Endothelial cell of umbilical vein (primary cell): ENCODE measurements around the gene ILF2. TPM values are rescaled to one million over a fixed set of nuclear protein-coding genes. Genes with fewer than 3 reads are reported as not detected.

Experiments
- BruUV-seq: library from RNA; stranded (reverse); fragments of 400-500 nt; replicated peaks from 2 replicates; lab custom pipeline; 2021; lab: Mats Ljungman, UMichigan
- CTCF ChIA-PET: fragments of 300-600, 350-600 bp; sonication (Branson Sonifier 250); formaldehyde crosslinking; loops from one replicate; lab custom pipeline; 2021; ENCODE audit warnings: antibody characterized with exemption, inconsistent platforms; lab: Charles Lee
- POLR2A ChIA-PET: fragments of 300-600, 350-600 bp; sonication (Branson Sonifier 250); formaldehyde crosslinking; loops from one replicate; lab custom pipeline; 2021; ENCODE audit warnings: antibody characterized with exemption, inconsistent platforms; lab: Charles Lee
- DNase-seq: peaks from one replicate; pipeline ENCODE4 v3.0.0-alpha.2; 2011; ENCODE audit warnings: low read depth, low spot score
- FAIRE-seq: peaks from 2 replicates; lab custom pipeline; 2011; peaks lifted over from hg19 to GRCh38; lab: Jason Lieb, UNC
- H2AFZ ChIP-seq: 2 replicates; pipeline ENCODE4 v1.6.0; 2012; ENCODE audit warnings: low read depth, low read length, control low read depth, inconsistent platforms
- H3K27ac ChIP-seq: 2 replicates; pipeline ENCODE4 v1.5.1; 2011; ENCODE audit warnings: low read depth, mild to moderate bottlenecking, control low read depth, low read length, moderate library complexity; ENCODE audit not compliant: insufficient read depth
- H3K27me3 ChIP-seq, 2 experiments: 2 replicates each; pipeline versions ENCODE4 v1.6.0 to v1.6.1; 2011; ENCODE audit warnings: low read length in 2 of 2, mixed read lengths in 1 of 2; ENCODE audit not compliant: control insufficient read depth in 2 of 2, insufficient read depth in 2 of 2
- H3K36me3 ChIP-seq, 2 experiments: 2 replicates in 1 of 2; 3 replicates in 1 of 2; pipeline ENCODE4 v1.5.1; 2011; ENCODE audit warnings: low read length in 2 of 2, mild to moderate bottlenecking in 1 of 2, moderate library complexity in 1 of 2; ENCODE audit not compliant: control insufficient read depth in 2 of 2, insufficient read depth in 2 of 2; ENCODE audit errors: extremely low read depth in 1 of 2
- H3K4me1 ChIP-seq: 3 replicates; pipeline ENCODE4 v1.5.1; 2011; ENCODE audit warnings: mild to moderate bottlenecking, low read length; ENCODE audit not compliant: control insufficient read depth, insufficient read depth; ENCODE audit errors: extremely low read depth
- H3K4me2 ChIP-seq: 2 replicates; pipeline ENCODE4 v1.6.1; 2011; ENCODE audit warnings: low read length, control low read depth, mixed read lengths; ENCODE audit not compliant: insufficient read depth
- H3K4me3 ChIP-seq, 3 experiments: fragments of 200-600 bp in 1 of 3; sonication (generic), shearing (Covaris generic) in 1 of 3; replicated peaks in 1 of 3; 2 replicates each; pipeline ENCODE4 v1.5.1; 2011 to 2016; ENCODE audit warnings: control low read depth in 3 of 3, low read length in 3 of 3, mild to moderate bottlenecking in 2 of 3, inconsistent platforms in 1 of 3, low read depth in 1 of 3, moderate library complexity in 1 of 3; ENCODE audit not compliant: insufficient read depth in 1 of 3
- H3K79me2 ChIP-seq: 2 replicates; pipeline ENCODE4 v1.6.0; 2012; ENCODE audit warnings: low read length, inconsistent platforms; ENCODE audit not compliant: control insufficient read depth, insufficient read depth
- H3K9ac ChIP-seq: replicated peaks from 2 replicates; pipeline ENCODE3; 2011; ENCODE audit warnings: low read length, control low read depth; ENCODE audit not compliant: insufficient read depth; ENCODE audit errors: extremely low read depth
- H3K9me1 ChIP-seq: replicated peaks from 3 replicates; pipeline ENCODE4 v1.6.0; 2011; ENCODE audit warnings: mild to moderate bottlenecking, low read length; ENCODE audit not compliant: control insufficient read depth, insufficient read depth; ENCODE audit errors: extremely low read depth
- H3K9me3 ChIP-seq: replicated peaks from 2 replicates; pipeline ENCODE4 v1.5.1; 2012; ENCODE audit warnings: low read length, inconsistent platforms; ENCODE audit not compliant: control insufficient read depth, insufficient read depth
- H4K20me1 ChIP-seq: replicated peaks from 2 replicates; pipeline ENCODE3; 2011; ENCODE audit warnings: mild to moderate bottlenecking, low read length; ENCODE audit not compliant: control insufficient read depth, insufficient read depth; ENCODE audit errors: extremely low read depth
- EZH2 ChIP-seq: IDR thresholded peaks from 2 replicates; pipeline ENCODE4 v1.6.1; 2012; ENCODE audit warnings: borderline replicate concordance, low read depth, mild to moderate bottlenecking, moderate library complexity, low read length, inconsistent platforms; ENCODE audit not compliant: severe bottlenecking
- FOS ChIP-seq: IDR thresholded peaks from 2 replicates; pipeline ENCODE4 v1.6.1; 2011; ENCODE audit warnings: mild to moderate bottlenecking, low read length, moderate library complexity, borderline replicate concordance; ENCODE audit not compliant: insufficient read depth
- GATA2 ChIP-seq: IDR thresholded peaks from 2 replicates; pipeline ENCODE4 v1.7.0; 2011; ENCODE audit warnings: low read depth, mild to moderate bottlenecking, moderate library complexity, mixed read lengths, low read length; ENCODE audit not compliant: insufficient read length, insufficient read depth
- JUN ChIP-seq: IDR thresholded peaks from 2 replicates; pipeline ENCODE4 v1.6.1; 2011; ENCODE audit warnings: borderline replicate concordance, low read depth; ENCODE audit not compliant: insufficient read length, insufficient read depth
- MYC ChIP-seq: IDR thresholded peaks from one replicate; pipeline ENCODE4 v1.6.1; 2011; ENCODE audit warnings: mild to moderate bottlenecking, low read depth, low read length
- POLR2A ChIP-seq: IDR thresholded peaks from 2 replicates; pipeline ENCODE4 v1.6.1; 2012; ENCODE audit warnings: low read depth, mild to moderate bottlenecking, control low read depth, low read length
- POLR2AphosphoS5 ChIP-seq: IDR thresholded peaks from 2 replicates; pipeline ENCODE4 v1.6.1; 2012; ENCODE audit warnings: low read depth, mild to moderate bottlenecking, control low read depth, low read length, moderate library complexity; ENCODE audit not compliant: insufficient read depth
- dilution Hi-C: fragments of 300-500 bp; cut with MboI; formaldehyde crosslinking; loops from one replicate; pipeline ENCODE4 v1.15.0; 2019; ENCODE audit warnings: low sequenced_read_pairs; ENCODE audit not compliant: extremely low pct_ligation_motif_present
- intact Hi-C: fragments of 100-400 bp; cut with micrococcal nuclease; formaldehyde crosslinking; loops from one replicate; pipeline ENCODE4 v1.10.0; 2022
- polyA plus RNA-seq, 4 experiments: library from polyadenylated mRNA; depleted of rRNA in 3 of 4; stranded (reverse) in 3 of 4; unstranded in 1 of 4; fragments of >200 nt; gene quantifications; 2 replicates each; pipeline versions ENCODE4 v1.2.1 to v1.2.3, GENCODE V29; 2011 to 2012; ENCODE audit warnings: missing spikeins in 1 of 4
- total RNA-seq: library from RNA; stranded (reverse); gene quantifications from 2 replicates; pipeline ENCODE4 v1.2.3, GENCODE V29; 2021
- TF ChIP-seq, protein P1 (sequence below): IDR thresholded peaks from 2 replicates; pipeline ENCODE4 v1.6.1; 2011; ENCODE audit not compliant: insufficient read depth, insufficient read length
- TF ChIP-seq, protein P2 (sequence below), 2 donors: IDR thresholded peaks; 1 replicate in 1 of 2; 2 replicates in 1 of 2; pipeline ENCODE4 v1.5.1; 2011; ENCODE audit warnings: low read length in 2 of 2, mild to moderate bottlenecking in 2 of 2, moderate library complexity in 2 of 2, control low read depth in 1 of 2, inconsistent platforms in 1 of 2, low read depth in 1 of 2; ENCODE audit not compliant: insufficient read depth in 1 of 2; ENCODE audit errors: extremely low read depth in 1 of 2

The ILF2 gene
- total and polyA plus RNA-seq, 2 donors (not counting 3 experiments of a cell fraction or from before 2014, with no cell fraction given) = 271 to 303 TPM

DNA sequence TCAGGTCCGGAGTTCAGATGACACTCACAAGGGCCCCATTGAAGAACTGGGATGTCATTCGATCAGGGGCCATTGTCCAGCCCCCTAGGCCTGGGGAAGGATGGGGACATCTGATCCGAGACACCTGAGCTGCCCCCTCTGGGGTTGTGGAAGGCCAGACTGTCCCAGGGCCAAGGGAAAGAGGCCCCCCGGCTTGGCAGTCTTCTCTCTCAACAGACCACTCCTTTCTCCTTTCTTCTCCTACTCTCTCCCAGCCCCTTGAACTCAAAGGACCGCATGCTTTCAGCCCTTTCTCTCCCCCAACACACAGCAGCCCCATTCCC, 41.5 kb downstream of the ILF2 start:
- BruUV-seq = no TSS peak
- Histone ChIP-seq H3K9ac (no peak overlapping the region), H3K27ac (no peak overlapping the region), H3K9me3 (no peaks in the 10 kb centered on the region), H3K4me3 (no peak overlapping the region), H3K9me1 (no peaks in the 10 kb centered on the region), H3K27me3 (no peaks in the 10 kb centered on the region), H4K20me1 (no peaks in the 10 kb centered on the region), H3K79me2 (peaks cover 23% of the 10 kb centered on the region), H3K4me2 (no peak overlapping the region), H3K4me1 (peaks cover 19% of the 10 kb centered on the region), H3K36me3 (no peaks in the 10 kb centered on the region), H2AFZ (no peak overlapping the region)
- no peak for DNase-seq
- no peak for TF ChIP-seq POLR2AphosphoS5
- no peak for TF ChIP-seq GATA2
- TF ChIP-seq, protein P1, sequence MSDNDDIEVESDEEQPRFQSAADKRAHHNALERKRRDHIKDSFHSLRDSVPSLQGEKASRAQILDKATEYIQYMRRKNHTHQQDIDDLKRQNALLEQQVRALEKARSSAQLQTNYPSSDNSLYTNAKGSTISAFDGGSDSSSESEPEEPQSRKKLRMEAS = no peak
- TF ChIP-seq EZH2 = no peak
- no peak for TF ChIP-seq POLR2A
- no peak for FAIRE-seq
- ChIA-PET POLR2A (interaction anchor here (0.6 to 3.6 kb wide), 2 partner anchors 13 to 20 kb away, joined by 3 to 43 read pairs; no protein-coding TSS in a partner anchor), CTCF (interaction anchor here (4.6 to 7.8 kb wide), 2 partner anchors 58 to 96 kb away, joined by 51 to 145 read pairs; no protein-coding TSS in a partner anchor)
- dilution Hi-C loops (no loop called here), intact Hi-C loops (no loop called here)

DNA sequence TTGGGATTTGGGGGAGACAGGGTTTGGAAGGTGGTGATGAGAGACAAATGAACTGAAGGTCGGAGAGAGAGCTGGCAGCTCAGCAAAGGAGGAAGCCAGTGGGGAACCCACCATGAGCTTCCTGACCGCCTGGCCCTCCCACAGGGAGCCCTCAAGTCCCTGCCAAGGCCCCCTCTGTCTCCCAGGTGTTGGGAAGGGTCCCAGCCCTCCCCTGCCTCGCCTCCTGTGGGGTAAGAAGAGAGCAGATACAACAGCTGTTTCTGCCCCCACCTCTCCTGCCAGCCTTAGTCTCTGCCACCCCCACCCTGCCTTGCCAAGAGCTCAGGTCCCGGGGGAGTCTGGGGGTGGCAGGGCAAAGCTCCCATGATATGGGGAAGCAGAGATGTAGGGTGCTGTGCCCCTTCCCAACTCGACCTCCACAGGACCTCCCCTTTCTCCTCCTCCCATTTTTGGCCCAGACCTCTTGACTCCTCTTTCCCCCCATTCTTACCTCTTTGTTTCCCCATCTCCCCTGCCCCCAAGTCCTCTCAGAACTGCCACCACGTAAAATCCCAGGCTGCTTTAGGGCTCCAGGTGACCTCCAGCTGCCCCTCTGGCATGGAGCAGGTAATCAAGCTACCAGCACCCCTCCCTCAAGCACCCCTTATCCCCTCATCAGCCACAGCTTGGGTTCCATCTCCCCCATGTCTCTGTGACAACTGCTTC, 42.0 kb downstream of the ILF2 start:
- intact Hi-C loops (no loop called here), dilution Hi-C loops (no loop called here)
- Histone ChIP-seq H3K36me3 (no peaks in the 10 kb centered on the region), H3K27me3 (no peaks in the 10 kb centered on the region), H4K20me1 (no peaks in the 10 kb centered on the region), H3K27ac (no peak overlapping the region), H3K79me2 (peaks cover 25% of the 10 kb centered on the region), H3K9me3 (no peaks in the 10 kb centered on the region), H3K4me1 (peaks cover 19% of the 10 kb centered on the region), H3K9me1 (no peaks in the 10 kb centered on the region), H2AFZ (no peak overlapping the region), H3K9ac (no peak overlapping the region), H3K4me3 (no peak overlapping the region), H3K4me2 (no peak overlapping the region)
- CTCF ChIA-PET = interaction anchor here (1.1 to 7.8 kb wide), 6 partner anchors 11 to 96 kb away, joined by 3 to 145 read pairs (median 37); partner anchors contain the start of gene S100A14
- BruUV-seq = no TSS peak
- TF ChIP-seq, protein P2, sequence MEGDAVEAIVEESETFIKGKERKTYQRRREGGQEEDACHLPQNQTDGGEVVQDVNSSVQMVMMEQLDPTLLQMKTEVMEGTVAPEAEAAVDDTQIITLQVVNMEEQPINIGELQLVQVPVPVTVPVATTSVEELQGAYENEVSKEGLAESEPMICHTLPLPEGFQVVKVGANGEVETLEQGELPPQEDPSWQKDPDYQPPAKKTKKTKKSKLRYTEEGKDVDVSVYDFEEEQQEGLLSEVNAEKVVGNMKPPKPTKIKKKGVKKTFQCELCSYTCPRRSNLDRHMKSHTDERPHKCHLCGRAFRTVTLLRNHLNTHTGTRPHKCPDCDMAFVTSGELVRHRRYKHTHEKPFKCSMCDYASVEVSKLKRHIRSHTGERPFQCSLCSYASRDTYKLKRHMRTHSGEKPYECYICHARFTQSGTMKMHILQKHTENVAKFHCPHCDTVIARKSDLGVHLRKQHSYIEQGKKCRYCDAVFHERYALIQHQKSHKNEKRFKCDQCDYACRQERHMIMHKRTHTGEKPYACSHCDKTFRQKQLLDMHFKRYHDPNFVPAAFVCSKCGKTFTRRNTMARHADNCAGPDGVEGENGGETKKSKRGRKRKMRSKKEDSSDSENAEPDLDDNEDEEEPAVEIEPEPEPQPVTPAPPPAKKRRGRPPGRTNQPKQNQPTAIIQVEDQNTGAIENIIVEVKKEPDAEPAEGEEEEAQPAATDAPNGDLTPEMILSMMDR (IDR thresholded peaks at IDR 0.05; ENCODE audit: extremely low read depth in 1 of 2, insufficient read depth in 1 of 2, low read depth in 1 of 2, low read length in 2 of 2) = no peak
- no peak for TF ChIP-seq MYC
- no peak for TF ChIP-seq GATA2
- no peak for TF ChIP-seq FOS
- TF ChIP-seq EZH2 = no peak
- TF ChIP-seq, protein P1 = no peak
- TF ChIP-seq POLR2A = no peak
- TF ChIP-seq POLR2AphosphoS5 = no peak
- no peak for TF ChIP-seq JUN
- no peak for DNase-seq
- POLR2A ChIA-PET = interaction anchor here (0.6 to 3.6 kb wide), 2 partner anchors 12 to 20 kb away, joined by 3 to 43 read pairs; no protein-coding TSS in a partner anchor
- no peak for FAIRE-seq
